ENCODE data around the gene RDH5. TPM values are rescaled to one million over a fixed set of nuclear protein-coding genes. Genes with fewer than 3 reads are reported as not detected.

Gene RDH5, protein sequence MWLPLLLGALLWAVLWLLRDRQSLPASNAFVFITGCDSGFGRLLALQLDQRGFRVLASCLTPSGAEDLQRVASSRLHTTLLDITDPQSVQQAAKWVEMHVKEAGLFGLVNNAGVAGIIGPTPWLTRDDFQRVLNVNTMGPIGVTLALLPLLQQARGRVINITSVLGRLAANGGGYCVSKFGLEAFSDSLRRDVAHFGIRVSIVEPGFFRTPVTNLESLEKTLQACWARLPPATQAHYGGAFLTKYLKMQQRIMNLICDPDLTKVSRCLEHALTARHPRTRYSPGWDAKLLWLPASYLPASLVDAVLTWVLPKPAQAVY
- total RNA-seq = 3.7 and 4.2 TPM in 2 replicates

DNA sequence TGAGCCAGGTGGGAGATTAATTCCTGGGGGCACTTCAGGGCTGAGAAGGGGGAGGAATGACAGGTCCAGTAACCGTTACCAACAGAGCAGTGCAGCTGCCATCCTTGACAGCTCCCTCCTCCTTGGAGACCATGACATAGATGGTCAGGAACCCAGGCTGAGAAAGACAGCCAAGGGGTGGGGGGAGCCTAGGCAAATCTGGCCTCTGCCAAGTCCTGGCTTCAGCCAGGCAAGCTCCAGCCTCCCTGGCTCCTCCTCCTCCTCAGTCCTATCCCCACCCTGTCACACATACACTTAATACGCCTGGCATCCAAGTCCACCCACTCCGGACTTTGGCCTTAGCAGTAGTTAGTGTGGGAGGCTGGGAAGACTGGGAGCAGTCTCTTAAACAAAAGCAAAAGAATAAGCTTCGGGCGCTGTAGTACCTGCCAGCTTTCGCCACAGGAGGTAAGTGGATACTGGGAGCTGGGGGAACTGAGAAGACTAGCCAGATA lies at the start of gene RDH5:
Gene RDH5 (plus strand): TSS at position 323 of the 494 bp plus-strand sequence. CDS start 792 bp downstream, outside the sequence.

DNA sequence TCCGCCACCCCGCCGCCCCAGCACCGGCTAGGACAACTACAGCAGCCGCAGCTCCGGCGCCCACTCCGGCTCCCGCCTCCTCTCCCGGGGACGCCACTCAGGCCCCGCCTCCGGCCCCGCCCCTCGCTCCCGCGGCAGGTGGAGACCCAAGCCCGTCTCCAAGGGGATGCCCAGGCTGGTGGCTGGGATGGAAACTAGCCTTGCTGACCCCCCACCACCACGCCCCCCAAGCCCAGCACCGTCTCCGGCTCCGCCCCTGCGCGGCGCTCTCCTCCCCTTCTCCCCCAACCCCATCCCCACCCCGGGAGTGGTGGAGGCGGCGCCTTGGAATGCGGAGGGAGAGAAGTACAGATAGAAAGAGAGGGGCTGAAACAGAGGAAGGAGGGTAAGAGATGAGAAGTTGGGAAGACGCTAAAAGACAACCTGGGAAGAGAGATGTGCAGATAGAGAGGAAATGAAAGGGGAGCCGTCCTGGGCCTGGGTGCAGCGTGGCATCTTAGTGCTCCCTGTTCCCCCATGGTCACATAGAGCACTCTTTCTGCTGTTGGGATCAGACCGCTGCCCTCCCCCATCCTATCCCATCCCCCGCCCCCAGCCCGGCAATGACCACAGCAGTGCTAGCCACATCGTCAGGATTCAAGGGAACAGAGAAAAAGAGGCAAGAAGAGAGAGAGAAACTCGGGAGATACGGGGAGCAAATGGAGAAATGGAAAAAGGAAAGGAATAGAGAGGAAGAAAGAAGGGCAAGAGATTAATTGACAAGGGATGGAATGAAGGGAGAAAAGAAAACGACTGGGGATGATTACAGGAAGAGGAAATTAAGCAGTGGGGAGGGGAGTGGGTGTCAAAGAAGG lies 12.1 kb upstream of the RDH5 start, which contains the start of gene ITGA7:
Gene ITGA7 (minus strand): TSS at position 64 of the 854 bp plus-strand sequence. CDS start 222 bp downstream, outside the sequence.

DNA sequence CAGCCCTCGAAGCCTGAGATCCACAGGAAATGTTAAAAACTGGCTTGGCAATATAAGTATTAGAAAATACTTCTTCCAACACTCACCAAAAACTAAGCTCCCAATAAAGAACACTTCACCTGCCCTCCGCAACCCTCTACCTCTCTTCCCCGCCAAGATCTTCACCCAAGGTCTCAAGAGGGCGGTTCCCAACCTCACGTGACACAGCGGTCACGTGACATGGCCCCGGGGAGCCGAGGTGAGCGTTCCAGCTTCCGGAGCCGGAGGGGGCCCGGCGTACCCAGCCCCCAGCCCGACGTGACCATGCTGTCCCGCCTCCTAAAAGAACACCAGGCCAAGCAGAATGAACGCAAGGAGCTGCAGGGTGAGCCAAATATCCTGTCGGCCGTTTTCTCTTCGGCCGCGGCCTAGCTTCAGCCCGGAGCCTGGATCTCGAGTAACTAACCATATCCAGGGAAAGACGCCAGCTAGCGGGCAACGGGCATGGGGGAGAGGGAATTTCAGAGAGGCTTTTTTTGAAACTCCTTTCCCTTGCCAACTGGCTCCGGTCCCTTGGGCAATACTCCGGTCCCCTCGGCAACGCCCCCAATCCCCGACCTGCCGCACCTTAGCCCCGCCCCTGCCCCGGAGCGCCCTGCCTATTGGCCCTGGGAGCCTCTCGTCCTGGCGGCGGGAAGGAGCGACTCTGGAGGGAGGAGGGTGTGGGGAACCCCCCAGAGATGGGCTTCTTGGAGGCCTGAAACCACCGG lies 4.2 kb upstream of the RDH5 start, which contains the start of gene BLOC1S1:
Gene BLOC1S1 (plus strand): TSS at position 214 of the 749 bp plus-strand sequence. CDS start 6 bp downstream, at position 220.

DNA sequence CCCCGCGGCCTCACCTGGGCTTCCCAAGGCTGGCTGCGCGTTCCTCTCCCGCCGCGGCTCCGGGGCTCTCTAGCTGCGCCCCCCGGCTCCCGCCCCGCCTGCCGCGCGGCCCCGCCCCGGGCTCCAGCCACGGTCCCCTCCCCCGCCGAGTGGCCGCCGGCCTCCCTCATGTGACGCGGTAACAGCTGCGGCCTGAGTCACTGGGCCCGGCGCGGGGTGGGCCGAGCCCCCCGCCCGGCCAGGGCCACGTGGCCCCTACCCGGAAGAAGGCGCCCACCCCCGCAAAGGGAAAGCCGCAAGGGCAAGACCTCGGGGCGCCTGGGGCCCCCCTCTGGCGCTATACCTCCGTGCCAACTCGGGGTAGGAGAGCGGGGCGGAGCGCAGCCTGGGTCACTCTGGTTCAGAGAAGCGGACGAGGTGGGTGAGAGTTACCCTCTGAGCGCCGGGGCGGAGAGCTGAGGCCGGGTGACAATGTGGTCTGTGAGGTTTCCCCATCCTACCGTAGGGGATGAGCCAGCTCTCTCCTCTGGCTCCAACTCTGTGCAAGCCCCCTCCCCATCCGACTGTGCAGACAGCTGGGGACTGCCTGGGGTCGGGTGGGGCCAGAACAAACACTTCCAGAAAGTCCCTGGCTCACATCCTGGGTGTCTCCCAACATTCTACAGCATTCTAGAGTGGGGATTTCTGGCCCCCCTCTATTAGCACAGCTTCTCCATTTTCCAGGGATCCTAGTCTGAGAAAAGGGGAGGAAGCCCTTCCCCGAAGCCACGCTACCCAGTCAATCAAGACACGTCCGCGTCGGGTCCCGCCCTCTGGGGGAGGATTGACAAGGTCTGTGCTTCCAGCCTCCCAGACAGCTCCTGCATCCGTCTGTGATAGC lies 9.0 kb downstream of the RDH5 start, which contains the start of gene CD63:
Gene CD63 (minus strand): TSS at position 71 of the 880 bp plus-strand sequence. CDS start 668 bp downstream, outside the sequence.

DNA sequence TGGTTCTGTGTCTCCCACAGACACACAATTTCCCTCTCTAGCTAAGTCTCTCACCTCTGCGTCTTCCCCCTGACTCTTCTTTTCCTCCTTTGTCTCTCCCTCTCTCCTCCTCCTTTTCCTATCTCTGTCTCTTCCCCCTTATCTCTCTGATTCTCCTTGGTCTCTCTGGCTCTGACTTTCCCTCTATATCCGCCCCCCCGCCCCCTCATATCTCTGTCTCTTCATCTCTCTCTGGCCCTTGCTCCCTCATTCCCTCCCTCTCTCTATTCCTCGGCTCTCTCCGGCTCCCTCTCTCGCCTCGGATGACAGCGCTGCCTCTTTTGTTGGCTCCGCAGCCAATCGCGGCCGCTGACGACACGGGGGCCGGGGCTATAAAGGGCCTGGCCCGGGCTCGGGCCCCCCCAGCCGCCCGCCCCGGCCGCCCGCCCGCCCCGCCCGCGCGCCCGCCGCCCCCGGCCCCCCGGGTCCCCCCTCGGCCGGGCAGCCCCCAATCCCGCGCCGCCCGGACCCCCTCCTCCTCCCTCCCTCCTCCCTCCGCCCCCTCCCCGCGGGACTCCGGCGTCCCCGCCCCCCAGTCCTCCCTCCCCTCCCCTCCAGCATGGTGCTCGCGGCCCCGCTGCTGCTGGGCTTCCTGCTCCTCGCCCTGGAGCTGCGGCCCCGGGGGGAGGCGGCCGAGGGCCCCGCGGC lies 22.7 kb downstream of the RDH5 start, which contains the start of gene GDF11:
Gene GDF11 (plus strand): TSS at position 404 of the 687 bp plus-strand sequence. CDS start 195 bp downstream, at position 599.

Other genes with a start within 250 kb of the RDH5 start
- not detected in 2 replicates for gene OR6C68, start 228.0 kb upstream of the RDH5 start, total RNA-seq
- not detected in 2 replicates for gene OR6C4, start 170.8 kb upstream of the RDH5 start, total RNA-seq
- not detected in 2 replicates for gene OR2AP1, start 147.9 kb upstream of the RDH5 start, total RNA-seq
- gene OR10P1, start 83.5 kb upstream of the RDH5 start, total RNA-seq = not detected in 2 replicates
- gene ITGA7, start 12.5 kb upstream of the RDH5 start, total RNA-seq = 1.8 and 2.7 TPM in 2 replicates
- gene BLOC1S1, start 4.3 kb upstream of the RDH5 start, total RNA-seq = 105 and 136 TPM in 2 replicates
- gene CD63, start 8.6 kb downstream of the RDH5 start, total RNA-seq = 3,456 and 4,323 TPM in 2 replicates
- gene GDF11, start 22.7 kb downstream of the RDH5 start, total RNA-seq = 1.6 and 2.8 TPM in 2 replicates
- gene SARNP, start 97.3 kb downstream of the RDH5 start, total RNA-seq = 77.5 and 89.2 TPM in 2 replicates
- gene ORMDL2, start 97.6 kb downstream of the RDH5 start, total RNA-seq = 23.0 and 23.5 TPM in 2 replicates
- gene DNAJC14, start 109.2 kb downstream of the RDH5 start, total RNA-seq = 54.5 and 58.3 TPM in 2 replicates
- 5.9 and 6.1 TPM in 2 replicates for gene MMP19, start 122.5 kb downstream of the RDH5 start, total RNA-seq
- gene PYM1, start 207.5 kb downstream of the RDH5 start, total RNA-seq = 34.8 and 39.7 TPM in 2 replicates
- gene DGKA, start 210.8 kb downstream of the RDH5 start, total RNA-seq = 18.8 and 25.6 TPM in 2 replicates
- 0.28 and 0.71 TPM in 2 replicates for gene PMEL, start 245.6 kb downstream of the RDH5 start, total RNA-seq
- 7.1 and 8.5 TPM in 2 replicates for gene CDK2, start 246.4 kb downstream of the RDH5 start, total RNA-seq